Measurements from ENCODE around the gene NFIA.
"Not testable (repeated sequence)": the region's sequence is repeated elsewhere in the genome, so short reads cannot be mapped to it uniquely, and the experiment has no call there.

NFIA gene

DNA sequence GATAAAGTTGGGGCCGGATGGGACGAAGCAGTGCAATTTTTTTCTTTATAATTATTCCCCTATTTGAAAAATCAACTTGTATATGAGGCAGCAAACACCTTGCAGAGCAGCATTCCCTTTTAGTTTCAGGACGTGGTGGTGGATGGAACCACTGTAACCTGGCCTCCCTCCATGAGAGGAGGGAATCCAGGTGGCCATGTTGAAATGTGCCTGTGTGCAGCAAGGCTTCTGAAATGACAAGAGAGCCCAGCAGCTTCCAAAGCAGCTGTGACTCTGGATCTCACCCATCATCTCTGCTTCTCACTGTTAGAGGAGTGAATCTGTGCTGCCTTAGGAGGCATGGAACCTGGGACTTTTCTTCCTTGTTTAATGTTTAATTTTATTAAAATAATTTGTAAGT is 42.3 kb downstream of the NFIA start:
- DNase-seq (ENCODE audit: low read depth in 1 of 2, low spot score in 1 of 2): no peak

DNA sequence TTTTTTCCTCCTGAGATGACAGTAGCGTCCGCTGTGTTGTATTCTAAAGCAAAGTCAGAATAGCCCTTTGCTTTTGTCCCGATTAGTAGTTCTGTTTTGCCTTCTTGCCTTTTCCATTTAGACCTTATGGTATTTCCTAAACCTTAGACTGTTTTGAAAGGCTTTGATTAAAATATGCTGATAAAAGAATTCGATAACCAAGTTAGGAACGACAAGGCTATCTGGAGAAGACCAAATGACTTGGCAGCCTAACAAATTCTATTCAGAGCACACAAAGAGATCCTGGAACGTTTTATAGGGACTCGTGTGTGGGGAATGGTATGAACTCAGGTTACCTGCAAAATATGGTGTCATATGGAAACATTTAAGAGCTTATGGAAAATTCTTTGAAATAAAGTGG is 42.9 kb downstream of the NFIA start:
- DNase-seq (ENCODE audit: low read depth in 1 of 2, low spot score in 1 of 2): no peak

DNA sequence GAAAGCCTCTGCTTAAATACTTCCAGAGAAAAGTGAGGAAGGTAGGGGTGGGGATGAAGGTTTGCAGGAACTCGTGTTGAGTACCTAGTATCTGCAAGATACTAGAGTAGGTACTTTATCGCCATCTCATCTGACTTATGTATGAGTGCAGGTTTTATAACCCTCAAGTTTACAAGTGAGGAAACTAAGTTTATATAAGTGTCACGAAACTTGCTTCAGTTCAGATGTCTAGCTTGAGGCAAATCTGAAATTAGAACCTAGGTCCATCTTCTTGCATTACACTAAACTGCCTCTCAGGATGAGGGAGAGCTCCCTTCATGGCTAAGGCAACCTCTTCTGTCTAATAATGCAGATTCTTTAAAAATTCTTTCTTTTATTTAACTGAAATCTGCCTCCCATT is 43.5 kb downstream of the NFIA start:
- DNase-seq (ENCODE audit: low read depth in 1 of 2, low spot score in 1 of 2): no peak

DNA sequence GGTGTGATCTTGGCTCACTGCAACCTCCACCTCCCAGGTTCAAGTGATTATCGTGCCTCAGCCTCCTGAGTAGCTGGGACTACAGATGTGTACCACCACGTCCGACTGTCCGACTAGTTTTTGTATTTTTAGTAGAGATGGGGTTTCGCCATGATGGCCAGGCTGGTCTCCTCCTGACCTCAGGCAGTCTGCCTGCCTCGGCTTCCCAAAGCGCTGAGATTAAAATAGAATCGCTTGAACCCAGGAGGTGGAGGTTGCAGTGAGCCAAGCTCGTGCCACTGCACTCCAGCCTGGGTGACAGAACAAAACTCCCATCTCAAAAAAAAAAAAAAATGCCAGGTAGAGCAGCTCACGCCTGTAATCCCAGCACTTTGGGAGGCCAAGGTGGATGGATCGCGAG is 44.5 kb downstream of the NFIA start:
- DNase-seq (ENCODE audit: low read depth in 1 of 2, low spot score in 1 of 2): not testable (repeated sequence)

DNA sequence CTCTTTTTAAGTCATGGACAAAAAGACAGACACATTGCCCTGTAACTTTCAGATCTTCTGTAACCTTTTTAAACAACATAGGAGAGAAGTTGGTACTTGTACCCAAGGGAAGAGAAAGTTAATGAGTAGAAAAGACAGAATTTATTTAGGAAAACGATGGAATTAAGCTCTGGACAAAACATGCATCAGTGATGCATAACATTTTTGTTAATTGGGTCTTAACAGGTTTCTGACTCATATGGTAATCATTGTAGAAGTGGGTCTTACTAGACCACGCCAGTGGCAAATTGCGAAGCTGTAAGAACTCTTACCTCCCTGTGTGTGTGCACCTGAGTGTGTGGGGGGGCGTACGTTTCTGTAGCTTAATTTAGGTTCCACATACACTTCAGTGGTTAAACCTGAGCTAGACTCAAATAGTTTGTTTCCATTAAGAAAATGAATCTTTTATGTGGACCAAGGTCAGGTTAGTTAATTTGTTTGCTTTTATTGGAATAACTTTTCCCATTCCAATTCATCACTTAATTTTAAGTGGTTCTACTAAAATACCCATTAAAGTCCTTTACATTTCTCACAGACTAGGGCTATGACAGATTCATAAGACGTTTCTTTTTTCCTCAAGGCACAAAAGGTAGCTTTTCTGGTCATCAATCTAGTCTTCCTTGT is 48.1 kb downstream of the NFIA start:
- no peak for DNase-seq (ENCODE audit: low read depth in 1 of 2, low spot score in 1 of 2)

GRCh38 chr1:61131248-61131647 is 48.9 kb downstream of the NFIA start:
- DNase-seq (ENCODE audit: low read depth in 1 of 2, low spot score in 1 of 2): no peak

DNA sequence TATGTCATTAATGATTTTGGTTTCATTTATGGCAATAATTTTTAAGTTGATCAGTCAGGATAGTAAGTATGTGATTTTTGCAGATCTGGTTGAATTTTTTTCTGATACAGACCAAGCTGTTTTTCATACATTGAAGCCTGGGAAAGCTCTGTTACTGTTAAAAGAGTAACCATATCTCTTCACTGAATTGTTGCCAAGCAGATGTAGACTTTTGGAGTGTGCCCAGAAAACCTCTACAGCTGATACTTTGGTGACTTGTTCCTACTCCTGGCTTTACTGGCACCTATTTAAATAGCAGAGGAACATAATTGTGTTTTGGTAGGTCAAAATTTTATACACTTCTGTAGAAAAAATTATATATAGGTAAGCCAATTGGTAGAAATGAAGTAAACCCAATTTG is 49.4 kb downstream of the NFIA start:
- no peak for DNase-seq (ENCODE audit: low read depth in 1 of 2, low spot score in 1 of 2)

DNA sequence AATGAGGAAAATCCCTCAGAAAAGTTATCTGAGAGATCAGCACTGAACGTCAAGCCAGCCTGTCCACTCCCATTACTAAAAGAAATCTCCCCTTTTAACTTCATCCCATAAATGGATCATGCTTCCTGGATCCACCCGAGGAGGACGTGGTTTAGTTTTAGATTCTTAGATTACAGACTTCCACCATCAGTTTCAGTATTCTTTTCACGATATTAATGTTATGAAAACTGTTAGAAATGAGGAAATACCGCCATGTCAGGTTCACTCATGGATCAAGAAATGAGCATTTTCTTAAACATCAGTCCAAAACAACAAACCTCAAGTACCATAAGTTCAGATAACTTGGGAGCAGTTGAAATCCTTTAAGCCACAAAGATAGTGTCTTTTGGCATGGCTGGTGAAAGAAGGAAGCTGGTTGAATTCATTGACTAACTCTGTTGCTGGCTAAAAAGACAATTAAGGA is 49.8 kb downstream of the NFIA start:
- DNase-seq (ENCODE audit: low read depth in 1 of 2, low spot score in 1 of 2): no peak

DNA sequence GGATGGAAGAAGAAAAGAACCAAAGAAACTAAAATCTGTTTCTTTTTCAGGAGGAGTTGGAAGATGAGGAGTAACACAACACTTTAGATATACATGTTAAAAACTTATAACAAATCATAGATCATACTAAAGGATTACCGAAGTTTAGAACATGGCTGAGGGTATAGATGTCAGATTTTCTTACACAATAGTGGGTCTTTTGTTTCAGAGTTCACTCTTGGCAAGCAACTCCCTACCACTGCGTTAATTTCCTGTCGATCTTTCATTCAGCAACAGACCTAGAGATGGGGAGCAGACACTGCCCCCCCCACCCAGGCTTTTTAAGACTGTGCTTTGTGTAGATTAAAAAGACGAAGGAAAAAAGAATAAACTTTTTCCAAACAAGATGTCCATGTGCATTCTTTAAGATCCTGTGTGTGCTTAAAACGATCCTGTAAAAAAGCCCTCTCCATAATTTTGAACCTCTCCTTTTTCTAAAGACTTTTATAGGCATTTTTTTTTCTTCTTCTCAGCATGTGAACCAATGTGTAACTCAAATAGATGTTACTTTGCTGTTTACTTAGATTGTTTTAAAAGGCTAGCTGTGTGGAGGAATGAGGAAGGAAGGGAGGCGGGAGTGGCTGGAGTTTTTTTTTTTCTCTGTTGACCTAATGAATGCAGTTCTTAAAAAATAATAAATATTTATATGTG is 50.4 kb downstream of the NFIA start:
- DNase-seq (ENCODE audit: low read depth in 1 of 2, low spot score in 1 of 2): no peak

DNA sequence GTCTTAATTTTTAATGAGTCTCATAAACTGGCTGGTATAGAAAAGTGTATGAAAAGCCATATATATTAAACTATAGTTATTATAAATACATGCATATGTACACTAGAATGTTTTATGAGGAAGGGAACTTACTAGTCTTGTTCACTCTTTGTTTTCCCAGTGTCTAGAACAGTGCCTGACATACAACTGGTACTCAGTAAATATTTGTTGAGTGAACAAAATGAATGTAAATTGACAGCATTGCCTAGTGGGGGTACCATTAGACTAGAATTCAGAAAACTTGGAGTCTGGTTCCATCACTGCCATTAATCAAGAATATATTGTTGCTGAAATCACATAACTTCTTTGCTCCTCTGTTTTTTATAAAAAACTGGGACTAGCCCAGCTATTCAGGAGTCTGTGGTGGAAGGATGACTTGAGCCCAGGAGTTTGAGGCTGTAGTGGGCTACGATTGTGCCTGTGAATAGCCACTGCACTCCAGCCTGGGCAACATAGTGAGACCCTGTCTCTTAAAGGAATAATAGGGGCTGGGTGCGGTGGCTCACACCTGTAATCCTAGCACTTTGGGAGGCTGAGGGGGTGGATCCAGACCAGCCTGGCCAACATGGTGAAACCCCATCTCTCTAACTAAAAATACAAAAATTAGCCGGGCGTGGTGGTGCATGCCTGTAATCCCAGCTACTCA is 51.1 kb downstream of the NFIA start:
- no peak for DNase-seq (ENCODE audit: low read depth in 1 of 2, low spot score in 1 of 2)

- no peak for DNase-seq (ENCODE audit: low read depth in 1 of 2, low spot score in 1 of 2)
Observed at GRCh38 chr1:61135291-61135690, 52.9 kb downstream of the NFIA start.

DNA sequence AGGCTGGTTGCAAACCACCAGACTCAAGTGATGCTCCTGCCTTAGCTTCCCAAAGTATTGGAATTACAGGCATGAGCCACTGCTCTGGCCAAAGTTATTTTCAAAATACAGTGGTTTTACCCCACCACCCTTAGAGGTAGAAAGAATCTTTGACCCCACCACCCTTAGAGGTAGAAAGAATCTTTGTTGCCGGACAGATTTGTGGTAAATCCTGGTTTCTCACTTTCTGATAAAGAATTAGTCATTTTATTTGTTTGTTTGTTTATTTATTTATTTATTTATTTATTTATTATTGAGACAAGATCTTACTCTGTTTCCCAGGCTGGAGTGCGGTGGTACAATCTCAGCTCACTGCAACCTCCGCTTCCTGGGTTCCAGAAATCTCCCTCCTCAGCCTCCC is 55.9 kb downstream of the NFIA start:
- no peak for DNase-seq (ENCODE audit: low read depth in 1 of 2, low spot score in 1 of 2)

GRCh38 chr1:61138921-61139774 is 56.8 kb downstream of the NFIA start:
- no peak for DNase-seq (ENCODE audit: low read depth in 1 of 2, low spot score in 1 of 2)

- no peak for DNase-seq (ENCODE audit: low read depth in 1 of 2, low spot score in 1 of 2)
Observed at GRCh38 chr1:61139775-61140549, 57.6 kb downstream of the NFIA start.

DNA sequence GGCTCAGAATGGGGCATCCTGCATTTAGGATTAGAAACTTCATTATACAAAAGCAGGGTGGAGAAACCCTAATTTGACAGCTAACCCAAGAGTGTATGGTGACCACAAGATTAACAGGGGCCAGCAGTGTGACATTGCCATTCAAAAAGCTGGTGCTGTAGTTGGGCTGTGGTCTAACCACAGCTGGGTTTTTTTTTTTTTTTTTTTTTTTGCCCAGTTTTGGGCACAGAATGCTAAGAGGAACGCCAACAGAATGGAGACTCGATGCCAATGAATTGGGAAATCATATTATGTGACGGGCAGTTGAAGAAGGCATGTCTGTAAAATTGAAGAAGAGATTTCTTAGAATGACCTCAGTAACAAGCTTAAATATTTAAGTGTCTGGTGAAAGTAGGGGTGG is 58.4 kb downstream of the NFIA start:
- no peak for DNase-seq (ENCODE audit: low read depth in 1 of 2, low spot score in 1 of 2)

DNA sequence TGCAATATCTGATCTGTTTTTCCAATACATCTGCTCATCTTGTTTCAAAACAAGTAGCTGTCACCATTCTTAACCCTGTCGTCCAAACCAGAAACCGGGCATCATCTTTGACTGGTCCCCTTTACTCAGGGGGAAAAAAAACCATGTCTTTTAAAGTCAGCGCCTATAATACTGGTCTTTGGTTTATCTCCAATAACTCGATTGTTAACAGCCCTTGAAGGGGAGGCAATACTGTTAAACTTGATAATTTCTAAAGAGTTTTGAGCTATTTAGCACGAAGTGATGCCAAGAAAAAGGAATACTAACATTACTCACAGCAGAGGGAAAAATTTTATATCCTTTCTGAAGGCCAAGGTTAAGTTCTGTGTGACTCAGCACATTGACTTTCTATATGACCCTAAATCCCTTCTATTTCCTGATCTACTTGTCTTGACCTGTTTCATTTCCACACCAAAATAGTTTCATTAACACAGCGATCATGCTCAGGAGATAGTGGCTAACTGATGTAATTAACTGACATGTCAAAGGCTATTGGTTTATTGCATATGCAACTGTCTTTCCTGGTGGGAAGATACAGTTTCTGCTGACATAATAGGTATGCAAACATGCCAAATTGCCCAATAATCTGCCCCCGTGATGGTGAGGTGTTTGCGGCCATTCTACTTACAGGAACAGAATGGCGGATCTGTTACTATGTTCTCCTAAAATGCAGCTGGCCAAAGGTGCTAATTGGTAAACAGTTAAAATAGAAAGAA is 59.1 kb downstream of the NFIA start:
- DNase-seq (ENCODE audit: low read depth in 1 of 2, low spot score in 1 of 2): no peak

DNA sequence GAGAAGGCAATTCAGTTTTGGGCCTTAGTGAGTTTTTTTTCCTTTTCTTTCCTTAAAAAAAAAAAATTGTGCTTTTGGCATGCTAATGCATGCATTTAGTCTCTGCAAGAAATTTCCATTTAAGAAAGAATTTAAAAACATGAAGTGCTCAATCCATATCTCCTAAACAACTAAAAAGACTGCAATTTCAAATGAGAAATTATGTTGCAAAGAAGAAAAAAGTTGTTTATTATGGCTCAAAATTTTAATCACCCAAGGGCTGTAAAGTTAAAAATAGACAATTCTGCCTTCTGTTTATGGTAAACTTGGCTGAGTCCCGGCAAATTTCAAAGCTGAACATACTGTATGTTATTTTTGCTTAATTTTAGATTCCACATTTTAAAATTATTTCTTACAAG is 59.7 kb downstream of the NFIA start:
- DNase-seq (ENCODE audit: low read depth in 1 of 2, low spot score in 1 of 2): no peak

DNA sequence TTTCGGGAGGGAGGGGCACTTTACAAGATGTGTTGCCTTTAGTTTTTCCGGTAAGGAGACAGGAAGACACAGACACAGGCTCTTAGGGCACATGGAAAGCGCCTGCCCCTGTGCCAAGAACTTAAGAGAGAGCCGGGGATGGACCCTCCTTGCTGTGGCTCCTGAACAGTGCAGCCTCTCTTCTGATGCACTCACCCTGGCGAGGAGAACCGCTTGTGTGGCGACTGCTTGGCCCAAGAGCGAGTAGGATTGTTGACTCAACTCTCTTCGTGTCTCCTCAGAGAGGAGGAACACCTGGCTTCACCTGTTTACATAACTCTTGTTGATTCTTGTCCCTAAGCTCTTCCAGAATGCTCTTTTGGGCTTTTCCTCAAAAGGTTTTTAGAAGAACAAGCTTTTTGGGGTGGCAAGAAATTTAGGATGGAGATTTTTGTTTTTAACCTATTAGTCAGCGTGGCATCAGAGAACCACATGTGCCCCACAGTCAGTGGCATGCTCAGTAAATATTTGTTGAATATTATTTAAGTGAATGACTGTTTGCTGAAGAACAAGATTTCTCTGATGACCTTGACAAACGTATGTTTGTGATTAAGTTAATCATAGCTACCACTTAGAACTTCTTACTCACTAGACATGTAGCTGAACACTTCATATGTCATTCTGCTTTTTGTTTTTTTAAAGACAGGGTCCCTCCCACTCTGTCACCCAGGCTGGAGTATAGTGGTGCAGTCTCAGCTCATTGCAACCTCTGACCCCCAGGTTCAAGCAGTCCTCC is 60.6 kb downstream of the NFIA start:
- DNase-seq (ENCODE audit: low read depth in 1 of 2, low spot score in 1 of 2): no peak

DNA sequence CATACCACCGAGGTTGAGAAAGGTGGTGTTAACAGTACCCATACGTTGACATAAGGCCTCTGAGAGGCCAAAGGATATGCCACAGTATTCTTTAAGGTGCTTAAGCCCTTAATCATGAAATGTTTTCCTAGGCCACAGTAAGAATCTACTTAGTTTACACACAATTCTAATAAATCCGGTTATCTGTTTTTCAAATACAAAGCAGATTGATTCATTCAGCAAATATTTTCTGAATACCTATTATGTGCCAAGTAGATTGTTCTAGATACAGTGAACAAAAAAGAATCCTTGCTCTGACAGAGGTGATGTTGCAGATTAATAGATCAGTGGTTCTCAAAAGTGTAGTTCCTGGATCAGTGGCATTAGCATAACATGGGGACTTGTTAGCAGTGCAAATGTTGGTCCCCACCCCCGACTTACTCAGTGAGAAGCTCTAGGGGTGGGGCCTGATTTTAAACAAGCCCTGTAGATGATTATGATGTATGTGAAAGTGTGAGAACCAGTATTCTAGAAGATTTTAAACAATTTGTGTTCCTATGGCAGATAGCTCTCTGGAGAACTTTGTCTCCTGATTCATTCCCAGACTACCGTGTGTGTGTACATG is 61.6 kb downstream of the NFIA start:
- no peak for DNase-seq (ENCODE audit: low read depth in 1 of 2, low spot score in 1 of 2)
